K562 (cell line): Measurements from ENCODE around the gene CAPN10. TPM values are rescaled to one million over a fixed set of nuclear protein-coding genes. Genes with fewer than 3 reads are reported as not detected.
A peak's percentile ranks its signal among the peaks of the same experiment; 100 is the strongest.

Source experiments
- ADNP ChIP-seq: fragments of 200-800 bp; sonication (Bioruptor generic); IDR thresholded peaks from 2 replicates; pipeline ENCODE4 v1.6.1; 2016; ENCODE audit warnings: missing genetic modification characterization, missing compliant biosample characterization
- ARID1B ChIP-seq: fragments of 450-650 bp; IDR thresholded peaks from 2 replicates; pipeline ENCODE4 v1.6.1; 2016; ENCODE audit warnings: antibody characterized with exemption, mild to moderate bottlenecking, inconsistent platforms
- CBX5 ChIP-seq: IDR thresholded peaks from 2 replicates; pipeline ENCODE4 v1.6.1; 2014; ENCODE audit warnings: low read depth, borderline replicate concordance
- CCNT2 ChIP-seq: IDR thresholded peaks from 2 replicates; pipeline ENCODE4 v1.6.1; 2011; ENCODE audit warnings: borderline replicate concordance, low read depth, mild to moderate bottlenecking, moderate library complexity, mixed read lengths, low read length; ENCODE audit not compliant: insufficient read length; ENCODE audit errors: extremely low read depth
- CHD4 ChIP-seq: fragments of 200-600 bp; sonication (generic); IDR thresholded peaks from 3 replicates; pipeline ENCODE4 v1.6.1; 2012; ENCODE audit warnings: low read depth, mild to moderate bottlenecking, mixed read lengths, low read length, inconsistent platforms; ENCODE audit not compliant: insufficient read depth, insufficient replicate concordance, poor library complexity, severe bottlenecking
- COPS2 ChIP-seq: fragments of 450-650 bp; conservative IDR thresholded peaks from 2 replicates; pipeline ENCODE4 v1.6.1; 2016; ENCODE audit warnings: mild to moderate bottlenecking, moderate library complexity
- EHMT2 ChIP-seq: fragments of 450-650 bp; IDR thresholded peaks from 2 replicates; pipeline ENCODE4 v1.6.1; 2018; ENCODE audit warnings: antibody characterized with exemption
- HNRNPH1 ChIP-seq: fragments of 200-400 bp; formaldehyde crosslinking; optimal IDR thresholded peaks from 2 replicates; pipeline ENCODE3; 2017; ENCODE audit warnings: low read depth, mild to moderate bottlenecking, low read length, moderate library complexity
- IFI16 ChIP-seq: fragments of 250-450 bp; sonication (Bioruptor Pico); IDR thresholded peaks from 2 replicates; pipeline ENCODE4 v2.1.2; 2022; ENCODE audit warnings: mild to moderate bottlenecking, inconsistent platforms
- NCOA4 ChIP-seq: fragments of 450-650 bp; IDR thresholded peaks from 2 replicates; pipeline ENCODE4 v1.6.1; 2018; ENCODE audit warnings: mild to moderate bottlenecking; ENCODE audit not compliant: partially characterized antibody
- PHF20 ChIP-seq: fragments of 450-650 bp; IDR thresholded peaks from 2 replicates; pipeline ENCODE4 v1.6.1; 2018; ENCODE audit not compliant: partially characterized antibody
- POLR3A ChIP-seq: IDR thresholded peaks from 2 replicates; pipeline ENCODE4 v1.6.1; 2011; ENCODE audit warnings: borderline replicate concordance, mild to moderate bottlenecking, moderate library complexity; ENCODE audit not compliant: insufficient read length, insufficient read depth; ENCODE audit errors: extremely low read depth
- RBM14 ChIP-seq: fragments of 200-400 bp; formaldehyde crosslinking; IDR thresholded peaks from 2 replicates; pipeline ENCODE4 v1.6.1; 2018; ENCODE audit warnings: low read depth, mild to moderate bottlenecking, low read length, moderate library complexity, borderline replicate concordance; ENCODE audit not compliant: insufficient read depth
- SAFB ChIP-seq: fragments of 200-400 bp; formaldehyde crosslinking; IDR thresholded peaks from 2 replicates; pipeline ENCODE4 v1.6.1; 2017; ENCODE audit warnings: low read depth, low read length, borderline replicate concordance
- SREBF2 ChIP-seq: sonication (generic); formaldehyde crosslinking; IDR thresholded peaks from 2 replicates; pipeline ENCODE4 v1.4.0; 2020; ENCODE audit warnings: mild to moderate bottlenecking, missing genetic modification reagents
- ZFX ChIP-seq: sonication (generic); formaldehyde crosslinking; IDR thresholded peaks from 2 replicates; pipeline ENCODE4 v1.8.0; 2022; ENCODE audit warnings: mild to moderate bottlenecking, missing genetic modification reagents, moderate library complexity
- ZNF274 ChIP-seq: IDR thresholded peaks from 2 replicates; pipeline ENCODE4 v1.6.1; 2011; ENCODE audit warnings: low read depth, mild to moderate bottlenecking, low read length, moderate library complexity, borderline replicate concordance
- ZNF324 ChIP-seq: fragments of 250-450 bp; sonication (Bioruptor Pico); IDR thresholded peaks from 2 replicates; pipeline ENCODE4 v1.4.0; 2020; ENCODE audit warnings: mild to moderate bottlenecking
- ZNF695 ChIP-seq: fragments of 450-650 bp; formaldehyde crosslinking; IDR thresholded peaks from 2 replicates; pipeline ENCODE4 v1.4.0; 2020; ENCODE audit warnings: mild to moderate bottlenecking, moderate library complexity
- ZSCAN29 ChIP-seq: fragments of 450-650 bp; IDR thresholded peaks from 2 replicates; pipeline ENCODE4 v1.6.1; 2017
- polyA plus RNA-seq, 8 experiments: library from polyadenylated mRNA; depleted of rRNA in 4 of 8; stranded (reverse) in 5 of 8; unstranded in 3 of 8; fragments of >200 nt; fragmentation: Nextera tagmentation in 2 of 8; fragmentation: Illumina TruSeq in 1 of 8; extraction: Ambion mirVana in 2 of 8; extraction: Trizol in 1 of 8; gene quantifications; 2 replicates each; pipeline versions ENCODE4 v1.2.1 to v1.2.3, GENCODE V29; 2011 to 2014; ENCODE audit warnings: inconsistent platforms in 1 of 8, missing spikeins in 1 of 8
- total RNA-seq, 7 experiments: library from RNA; depleted of rRNA in 6 of 7; stranded (reverse); fragments of >200 nt in 6 of 7; fragmentation: Illumina TruSeq in 2 of 7; extraction: Trizol in 2 of 7; gene quantifications; 2 replicates each; pipeline versions ENCODE4 v1.2.1 to v1.2.3, GENCODE V29; 2011 to 2021; ENCODE audit warnings: low replicate concordance in 1 of 7
- TF ChIP-seq, protein P1 (sequence below): fragments of 250-450 bp; sonication (Bioruptor Pico); IDR thresholded peaks from 2 replicates; pipeline ENCODE4 v1.4.0; 2020; ENCODE audit warnings: mild to moderate bottlenecking, moderate library complexity
- TF ChIP-seq, protein P2 (sequence below): fragments of 250-450 bp; sonication (Bioruptor Pico); IDR thresholded peaks from 2 replicates; pipeline ENCODE4 v1.8.0; 2021; ENCODE audit warnings: borderline replicate concordance, mild to moderate bottlenecking, moderate library complexity; ENCODE audit not compliant: poor library complexity, severe bottlenecking
- TF ChIP-seq, protein P3 (sequence below): sonication (generic); formaldehyde crosslinking; IDR thresholded peaks from 2 replicates; pipeline ENCODE4 v1.8.0; 2022; ENCODE audit warnings: mild to moderate bottlenecking, missing genetic modification reagents
- TF ChIP-seq, protein P4 (sequence below): fragments of 250-450 bp; sonication (Bioruptor Pico); IDR thresholded peaks from 2 replicates; pipeline ENCODE4 v1.5.0; 2021

Gene CAPN10
- total and polyA plus RNA-seq, 9 of the 15 experiments (the other 6 are each of a cell fraction or from before 2014, with no cell fraction given) = 0.08 to 26.1 (median 8.4) TPM

DNA sequence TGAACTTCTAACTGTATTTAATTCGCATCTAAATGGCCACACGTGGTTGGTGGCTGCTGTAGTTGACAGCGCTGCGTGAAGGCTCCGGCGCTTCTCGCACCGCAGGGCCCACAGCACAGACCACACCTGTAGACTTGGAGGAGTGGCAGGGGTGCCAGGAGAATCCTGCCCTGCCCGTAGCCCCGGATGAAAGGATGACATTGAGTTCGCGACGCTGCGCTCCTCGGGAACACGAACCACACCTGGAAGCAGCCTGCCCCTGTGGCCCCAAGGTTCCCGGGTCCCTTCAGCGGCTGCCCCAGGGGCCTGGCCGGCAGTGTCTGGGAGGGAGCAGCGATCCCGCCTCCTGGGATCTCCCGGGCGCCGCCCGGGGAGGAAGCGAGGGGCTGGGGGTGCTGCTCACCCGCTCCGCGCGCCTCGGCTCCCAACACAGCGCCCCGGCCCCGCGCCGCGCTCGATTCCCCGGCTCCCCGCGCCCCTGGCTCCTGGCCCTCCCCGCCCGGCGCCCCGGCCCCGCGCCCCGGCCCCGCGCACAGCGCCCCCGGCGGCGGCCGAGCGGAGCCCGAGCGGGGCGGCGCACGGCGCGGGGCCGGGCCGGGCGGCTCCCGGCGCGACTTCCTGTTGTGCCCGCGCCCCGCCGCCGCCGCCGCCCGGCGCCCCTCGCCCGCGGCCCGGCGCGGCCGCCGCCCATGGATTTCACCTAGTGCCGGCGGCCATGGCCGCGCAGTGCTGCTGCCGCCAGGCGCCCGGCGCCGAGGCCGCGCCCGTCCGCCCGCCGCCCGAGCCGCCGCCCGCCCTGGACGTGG is 18.5 kb upstream of the CAPN10 start, which contains the start of gene RNPEPL1 (continued):
- TF ChIP-seq, protein P1, sequence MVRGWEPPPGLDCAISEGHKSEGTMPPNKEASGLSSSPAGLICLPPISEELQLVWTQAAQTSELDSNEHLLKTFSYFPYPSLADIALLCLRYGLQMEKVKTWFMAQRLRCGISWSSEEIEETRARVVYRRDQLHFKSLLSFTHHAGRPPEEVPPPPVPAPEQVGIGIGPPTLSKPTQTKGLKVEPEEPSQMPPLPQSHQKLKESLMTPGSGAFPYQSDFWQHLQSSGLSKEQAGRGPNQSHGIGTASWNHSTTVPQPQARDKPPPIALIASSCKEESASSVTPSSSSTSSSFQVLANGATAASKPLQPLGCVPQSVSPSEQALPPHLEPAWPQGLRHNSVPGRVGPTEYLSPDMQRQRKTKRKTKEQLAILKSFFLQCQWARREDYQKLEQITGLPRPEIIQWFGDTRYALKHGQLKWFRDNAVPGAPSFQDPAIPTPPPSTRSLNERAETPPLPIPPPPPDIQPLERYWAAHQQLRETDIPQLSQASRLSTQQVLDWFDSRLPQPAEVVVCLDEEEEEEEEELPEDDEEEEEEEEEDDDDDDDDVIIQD (CRISPR knock-in tag) = no peak
- TF ChIP-seq HNRNPH1 (no peak), ARID1B (no peak), IFI16 (CRISPR knock-in tag) (no peak), CCNT2 (peak; percentile 17), ZNF324 (CRISPR knock-in tag) (no peak), POLR3A (no peak), EHMT2 (no peak), SREBF2 (CRISPR knock-in tag) (no peak), ZFX (peak; percentile 68), PHF20 (no peak), ADNP (tag) (no peak), COPS2 (no peak), ZSCAN29 (no peak), ZNF274 (no peak), SAFB (no peak), ZNF695 (CRISPR knock-in tag) (no peak), NCOA4 (no peak), CHD4 (no peak), RBM14 (no peak), CBX5 (no peak)
- TF ChIP-seq, protein P2, sequence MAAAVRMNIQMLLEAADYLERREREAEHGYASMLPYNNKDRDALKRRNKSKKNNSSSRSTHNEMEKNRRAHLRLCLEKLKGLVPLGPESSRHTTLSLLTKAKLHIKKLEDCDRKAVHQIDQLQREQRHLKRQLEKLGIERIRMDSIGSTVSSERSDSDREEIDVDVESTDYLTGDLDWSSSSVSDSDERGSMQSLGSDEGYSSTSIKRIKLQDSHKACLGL (CRISPR knock-in tag) = no peak
- TF ChIP-seq, protein P3, sequence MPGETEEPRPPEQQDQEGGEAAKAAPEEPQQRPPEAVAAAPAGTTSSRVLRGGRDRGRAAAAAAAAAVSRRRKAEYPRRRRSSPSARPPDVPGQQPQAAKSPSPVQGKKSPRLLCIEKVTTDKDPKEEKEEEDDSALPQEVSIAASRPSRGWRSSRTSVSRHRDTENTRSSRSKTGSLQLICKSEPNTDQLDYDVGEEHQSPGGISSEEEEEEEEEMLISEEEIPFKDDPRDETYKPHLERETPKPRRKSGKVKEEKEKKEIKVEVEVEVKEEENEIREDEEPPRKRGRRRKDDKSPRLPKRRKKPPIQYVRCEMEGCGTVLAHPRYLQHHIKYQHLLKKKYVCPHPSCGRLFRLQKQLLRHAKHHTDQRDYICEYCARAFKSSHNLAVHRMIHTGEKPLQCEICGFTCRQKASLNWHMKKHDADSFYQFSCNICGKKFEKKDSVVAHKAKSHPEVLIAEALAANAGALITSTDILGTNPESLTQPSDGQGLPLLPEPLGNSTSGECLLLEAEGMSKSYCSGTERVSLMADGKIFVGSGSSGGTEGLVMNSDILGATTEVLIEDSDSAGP (CRISPR knock-in tag) = no peak
- TF ChIP-seq, protein P4, sequence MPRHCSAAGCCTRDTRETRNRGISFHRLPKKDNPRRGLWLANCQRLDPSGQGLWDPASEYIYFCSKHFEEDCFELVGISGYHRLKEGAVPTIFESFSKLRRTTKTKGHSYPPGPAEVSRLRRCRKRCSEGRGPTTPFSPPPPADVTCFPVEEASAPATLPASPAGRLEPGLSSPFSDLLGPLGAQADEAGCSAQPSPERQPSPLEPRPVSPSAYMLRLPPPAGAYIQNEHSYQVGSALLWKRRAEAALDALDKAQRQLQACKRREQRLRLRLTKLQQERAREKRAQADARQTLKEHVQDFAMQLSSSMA (CRISPR knock-in tag) = no peak
